ENCODE results near the gene UGT1A10. TPM values are rescaled to one million over a fixed set of nuclear protein-coding genes. Genes with fewer than 3 reads are reported as not detected.

Gene UGT1A10
- total and polyA plus RNA-seq, 2 of the 13 experiments (the other 11 are each of a cell fraction or from before 2014, with no cell fraction given): not detected

GRCh38 chr2:233772153-233772552 is 135.9 kb downstream of the UGT1A10 start:
- no peaks in the 10 kb centered on the region for H3K79me2 ChIP-seq (ENCODE audit: insufficient read depth, low read length)
- H3K9ac ChIP-seq (ENCODE audit: insufficient read depth, low read depth, low read length): no peak overlapping the region
- no peaks in the 10 kb centered on the region for H3K4me1 ChIP-seq (ENCODE audit: insufficient read depth, low read length)
- in situ Hi-C loops (cut with HindIII; ENCODE audit: extremely low pct_ligation_motif_present, low pct_unique_long_range_greater_than_20kb): no loop called here
- H3K27me3 ChIP-seq (ENCODE audit: control insufficient read depth in 1 of 2, insufficient read depth in 2 of 2, low read length in 2 of 2): peaks cover 0 to 40% of the 10 kb centered on the region in 2 experiments; a peak in 4 of 5 replicates
- ATAC-seq (no peak), DNase-seq (ENCODE audit: low spot score) (no peak), FAIRE-seq (no peak)
- WGBS (ENCODE audit: low lambda C conversion rate): 90% methylated on average over 16 of the region's 16 CpGs
- no peak overlapping the region for H3K4me2 ChIP-seq (ENCODE audit: low read depth, low read length)
- CTCF ChIA-PET (ENCODE audit: low intra/inter-chr PET ratio, low total read pairs): no interaction called here
- intact Hi-C loops (cut with micrococcal nuclease; ENCODE audit: unreplicated experiment): no loop called here
- no peaks in the 10 kb centered on the region for H3K36me3 ChIP-seq (replicated peaks in 1 of 2; ENCODE audit: control insufficient read depth in 1 of 2, insufficient read depth in 2 of 2, low read length in 2 of 2)
- no peak overlapping the region for H2AFZ ChIP-seq (ENCODE audit: low read length)
- POLR2A ChIA-PET: no interaction called here
- no peak overlapping the region for H3K4me3 ChIP-seq (replicated peaks in 1 of 3; ENCODE audit: insufficient read depth in 1 of 3, low read depth in 2 of 3, low read length in 3 of 3)
- peaks cover 5% of the 10 kb centered on the region; the same call in 1 of the 2 replicates for H3K9me3 ChIP-seq (ENCODE audit: low read length)
- no peaks in the 10 kb centered on the region for H4K20me1 ChIP-seq (ENCODE audit: insufficient read depth, low read length)
- H3K27ac ChIP-seq (ENCODE audit: extremely low read length, insufficient read depth, low read length): no peak overlapping the region
- no TSS peak for BruUV-seq (replicated peaks)
- TF ChIP-seq ZNF75D (CRISPR knock-in tag; IDR thresholded peaks at IDR 0.05; ENCODE audit: borderline replicate concordance): no peak
- TF ChIP-seq ZFP1 (CRISPR knock-in tag; IDR thresholded peaks at IDR 0.05): no peak
- TF ChIP-seq BCLAF1 (IDR thresholded peaks at IDR 0.05): no peak
- no peak for TF ChIP-seq GMEB2 (CRISPR knock-in tag; IDR thresholded peaks at IDR 0.05; ENCODE audit: low read depth)
- no peak for TF ChIP-seq TFDP2 (CRISPR knock-in tag; IDR thresholded peaks at IDR 0.05)
- no peak for TF ChIP-seq HIVEP1 (CRISPR knock-in tag; IDR thresholded peaks at IDR 0.05)
- TF ChIP-seq DMTF1 (CRISPR knock-in tag; IDR thresholded peaks at IDR 0.05): no peak
- TF ChIP-seq ZNF552 (CRISPR knock-in tag; IDR thresholded peaks at IDR 0.05; ENCODE audit: borderline replicate concordance): no peak
- no peak for TF ChIP-seq ATF7 (IDR thresholded peaks at IDR 0.05)
- TF ChIP-seq ATF7 (CRISPR knock-in tag; IDR thresholded peaks at IDR 0.05): no peak
- no peak for TF ChIP-seq FLYWCH1 (CRISPR knock-in tag; IDR thresholded peaks at IDR 0.05)
- no peak for TF ChIP-seq ZNF383 (CRISPR knock-in tag; IDR thresholded peaks at IDR 0.05; ENCODE audit: borderline replicate concordance)
- TF ChIP-seq ZNF83 (CRISPR knock-in tag; IDR thresholded peaks at IDR 0.05; ENCODE audit: borderline replicate concordance): no peak
- no peak for TF ChIP-seq ZNF883 (CRISPR knock-in tag; IDR thresholded peaks at IDR 0.05; ENCODE audit: not compliant biosample characterization)
- TF ChIP-seq ZNF205 (CRISPR knock-in tag; IDR thresholded peaks at IDR 0.05): no peak
- no peak for TF ChIP-seq ZNF589 (CRISPR knock-in tag; conservative IDR thresholded peaks at IDR 0.05)
- TF ChIP-seq ZNF468 (CRISPR knock-in tag; IDR thresholded peaks at IDR 0.05): no peak
- no peak for TF ChIP-seq CBFB (CRISPR knock-in tag; IDR thresholded peaks at IDR 0.05)
- TF ChIP-seq ZBTB38 (CRISPR knock-in tag; IDR thresholded peaks at IDR 0.05): no peak
